Melanocyte of skin (primary cell): Measurements from ENCODE around the gene BCAM. TPM values are rescaled to one million over a fixed set of nuclear protein-coding genes. Genes with fewer than 3 reads are reported as not detected.

Experiments used
- small RNA-seq, 2 donors: library from RNA; depleted of rRNA; stranded (forward); fragments of <200 nt; gene quantifications; one replicate each; pipeline ENCODE3, GENCODE V24; 2012
- total RNA-seq, 2 donors: library from RNA; depleted of rRNA; stranded (reverse); fragments of >200 nt; gene quantifications; 2 replicates each; pipeline ENCODE4 v1.2.3, GENCODE V29; 2012

BCAM gene, protein sequence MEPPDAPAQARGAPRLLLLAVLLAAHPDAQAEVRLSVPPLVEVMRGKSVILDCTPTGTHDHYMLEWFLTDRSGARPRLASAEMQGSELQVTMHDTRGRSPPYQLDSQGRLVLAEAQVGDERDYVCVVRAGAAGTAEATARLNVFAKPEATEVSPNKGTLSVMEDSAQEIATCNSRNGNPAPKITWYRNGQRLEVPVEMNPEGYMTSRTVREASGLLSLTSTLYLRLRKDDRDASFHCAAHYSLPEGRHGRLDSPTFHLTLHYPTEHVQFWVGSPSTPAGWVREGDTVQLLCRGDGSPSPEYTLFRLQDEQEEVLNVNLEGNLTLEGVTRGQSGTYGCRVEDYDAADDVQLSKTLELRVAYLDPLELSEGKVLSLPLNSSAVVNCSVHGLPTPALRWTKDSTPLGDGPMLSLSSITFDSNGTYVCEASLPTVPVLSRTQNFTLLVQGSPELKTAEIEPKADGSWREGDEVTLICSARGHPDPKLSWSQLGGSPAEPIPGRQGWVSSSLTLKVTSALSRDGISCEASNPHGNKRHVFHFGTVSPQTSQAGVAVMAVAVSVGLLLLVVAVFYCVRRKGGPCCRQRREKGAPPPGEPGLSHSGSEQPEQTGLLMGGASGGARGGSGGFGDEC
- under 1 TPM; 0.67 to 0.69 TPM for total RNA-seq

GRCh38 chr19:44808463-44809371, at the start of gene BCAM:
Gene BCAM (plus strand): TSS chr19:44809103. CDS start chr19:44809125, 22 bp downstream.

GRCh38 chr19:44777715-44778347, 31.1 kb upstream of the BCAM start, which contains the start of gene CBLC:
Gene CBLC (plus strand): TSS chr19:44777890. CDS start chr19:44777932, 42 bp downstream.

DNA sequence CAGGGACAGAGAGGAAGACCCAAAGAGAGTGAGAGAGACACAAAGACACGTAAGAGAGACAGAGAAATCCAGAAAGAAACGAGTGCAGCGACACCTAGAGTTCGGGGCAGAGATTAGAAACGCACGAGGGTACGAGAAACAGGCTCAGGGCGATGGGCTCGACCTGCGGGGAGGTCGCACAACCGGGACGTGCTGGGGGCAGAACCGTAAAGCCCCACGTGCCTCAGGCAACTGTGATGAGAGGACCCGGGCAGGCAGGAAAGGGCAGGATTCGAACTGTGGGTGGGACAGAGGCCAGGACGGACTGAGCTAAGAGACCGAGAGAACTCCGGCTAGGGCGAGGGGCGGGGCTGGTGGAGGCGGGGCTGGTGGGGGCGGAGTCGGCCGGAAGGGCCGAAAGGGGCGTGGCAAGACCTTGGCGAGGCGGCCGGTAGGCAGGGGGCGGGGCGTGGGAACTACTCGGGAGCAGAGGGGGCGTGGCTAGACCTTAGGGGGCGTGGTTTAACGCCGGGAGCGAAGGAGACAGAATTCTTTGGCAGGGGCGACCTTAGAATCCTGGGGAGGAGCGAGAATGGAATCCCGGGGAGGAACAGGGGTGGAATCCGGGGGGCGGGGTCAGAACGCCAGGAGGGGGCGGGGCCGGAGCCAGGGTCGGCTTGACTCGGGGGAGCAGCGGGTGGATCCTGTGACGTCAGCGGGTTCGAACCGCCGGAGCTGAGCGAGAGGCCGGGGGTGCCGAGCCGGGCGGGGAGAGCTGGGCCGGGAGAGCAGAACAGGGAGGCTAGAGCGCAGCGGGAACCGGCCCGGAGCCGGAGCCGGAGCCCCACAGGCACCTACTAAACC, 36.9 kb downstream of the BCAM start, which contains the start of gene NECTIN2:
TSS of gene NECTIN2 (plus strand) at position 686 of the 843 bp plus-strand sequence. CDS start 229 bp downstream, outside the sequence.

Small RNA genes within 50 kb of the gene (small RNA-seq; reads per million reads assigned to genes)
- gene RF00156 = 0.13 to 0.81 reads per million in 2 donors

Other genes with a start within 250 kb of the BCAM start
- not detected for gene IGSF23, start 195.5 kb upstream of the BCAM start, total RNA-seq
- 10 to 100 TPM; 32.3 to 59.3 TPM for gene PVR, start 165.2 kb upstream of the BCAM start, total RNA-seq
- 1 to 10 TPM in 1 of 2 donors, under 1 TPM in 1; 0.33 to 1.4 TPM for gene CEACAM19, start 137.6 kb upstream of the BCAM start, total RNA-seq
- not detected for gene CEACAM16, start 110.0 kb upstream of the BCAM start, total RNA-seq
- 1 to 10 TPM; 4.0 to 7.2 TPM for gene BCL3, start 60.4 kb upstream of the BCAM start, total RNA-seq
- not detected for gene CBLC, start 31.2 kb upstream of the BCAM start, total RNA-seq
- 10 to 100 TPM; 60.9 to 68.3 TPM for gene NECTIN2, start 37.2 kb downstream of the BCAM start, total RNA-seq
- 100 to 1,000 TPM in 1 of 2 donors, 10 to 100 TPM in 1; 68.5 to 114 TPM for gene TOMM40, start 82.2 kb downstream of the BCAM start, total RNA-seq
- 100 to 1,000 TPM in 1 of 2 donors, 10 to 100 TPM in 1; 87.9 to 191 TPM for gene APOE, start 96.7 kb downstream of the BCAM start, total RNA-seq
- 1 to 10 TPM; 2.8 to 6.7 TPM for gene APOC1, start 105.5 kb downstream of the BCAM start, total RNA-seq
- gene APOC4, start 133.1 kb downstream of the BCAM start, total RNA-seq = not detected
- 1 to 10 TPM in 1 of 2 donors, under 1 TPM in 1; 1.00 to 4.5 TPM for gene APOC2, start 136.9 kb downstream of the BCAM start, total RNA-seq
- gene CLPTM1, start 146.3 kb downstream of the BCAM start, total RNA-seq = 10 to 100 TPM; 64.7 to 85.6 TPM
- gene RELB, start 192.4 kb downstream of the BCAM start, total RNA-seq = 10 to 100 TPM in 1 of 2 donors, 1 to 10 TPM in 1; 5.0 to 24.4 TPM
- gene CLASRP, start 229.9 kb downstream of the BCAM start, total RNA-seq = 10 to 100 TPM; 10.7 to 19.3 TPM